H9 (cell line): ENCODE results near the gene CNNM1. TPM values are rescaled to one million over a fixed set of nuclear protein-coding genes. Genes with fewer than 3 reads are reported as not detected.

Experiments used
- DNase-seq: peaks from one replicate; pipeline ENCODE4 v3.0.0-alpha.2; 2017
- H2AFZ ChIP-seq: one replicate; pipeline ENCODE4 v1.6.1; 2013; ENCODE audit warnings: mild to moderate bottlenecking, low read length, control low read depth, moderate library complexity
- H2AK5ac ChIP-seq: 2 replicates; pipeline ENCODE4 v1.6.1; 2013; ENCODE audit warnings: low read length, control low read depth, mixed read lengths; ENCODE audit not compliant: insufficient read length
- H2BK120ac ChIP-seq: one replicate; pipeline ENCODE4 v1.6.1; 2013; ENCODE audit warnings: low read depth, mild to moderate bottlenecking, low read length, control low read depth, inconsistent platforms; ENCODE audit not compliant: poor library complexity, severe bottlenecking
- H2BK12ac ChIP-seq: 2 replicates; pipeline ENCODE4 v1.6.1; 2013; ENCODE audit warnings: low read length, control low read depth, mixed read lengths, low read depth; ENCODE audit not compliant: insufficient read length
- H2BK15ac ChIP-seq: 2 replicates; pipeline ENCODE4 v1.6.1; 2013; ENCODE audit warnings: low read depth, low read length, control low read depth
- H2BK20ac ChIP-seq: one replicate; pipeline ENCODE4 v1.6.1; 2013; ENCODE audit warnings: low read depth, mild to moderate bottlenecking, low read length, control low read depth, inconsistent platforms; ENCODE audit not compliant: poor library complexity, severe bottlenecking
- H2BK5ac ChIP-seq: 2 replicates; pipeline ENCODE4 v1.6.1; 2013; ENCODE audit warnings: low read length, control low read depth, mixed read lengths; ENCODE audit not compliant: insufficient read length
- H3K14ac ChIP-seq: 2 replicates; pipeline ENCODE4 v1.6.1; 2013; ENCODE audit warnings: low read length, control low read depth; ENCODE audit not compliant: insufficient read depth
- H3K18ac ChIP-seq: 2 replicates; pipeline ENCODE4 v1.6.1; 2013; ENCODE audit warnings: low read depth, mild to moderate bottlenecking, mixed read lengths, low read length, control low read depth; ENCODE audit not compliant: insufficient read length
- H3K23ac ChIP-seq: 2 replicates; pipeline ENCODE4 v1.6.1; 2013; ENCODE audit warnings: low read length, control low read depth, mixed read lengths, low read depth; ENCODE audit not compliant: insufficient read length
- H3K23me2 ChIP-seq: 2 replicates; pipeline ENCODE4 v1.6.1; 2013; ENCODE audit warnings: low read depth, mild to moderate bottlenecking, mixed read lengths, low read length, control low read depth; ENCODE audit not compliant: insufficient read length, poor library complexity, severe bottlenecking
- H3K27ac ChIP-seq: 2 replicates; pipeline ENCODE4 v1.5.1; 2013; ENCODE audit warnings: low read length, control low read depth, mixed read lengths, low read depth; ENCODE audit not compliant: insufficient read length
- H3K27me3 ChIP-seq: 2 replicates; pipeline ENCODE4 v1.6.1; 2013; ENCODE audit warnings: low read length, control low read depth, inconsistent platforms; ENCODE audit not compliant: insufficient read depth
- H3K4ac ChIP-seq: 2 replicates; pipeline ENCODE4 v1.6.1; 2013; ENCODE audit warnings: low read depth, mild to moderate bottlenecking, control low read depth, inconsistent platforms, low read length, moderate library complexity
- H3K4me1 ChIP-seq: 2 replicates; pipeline ENCODE4 v1.6.1; 2013; ENCODE audit warnings: low read length, control low read depth, inconsistent platforms; ENCODE audit not compliant: insufficient read depth
- H3K4me2 ChIP-seq: 2 replicates; pipeline ENCODE4 v1.6.1; 2013; ENCODE audit warnings: low read length, control low read depth, mixed read lengths; ENCODE audit not compliant: insufficient read length, insufficient read depth
- H3K56ac ChIP-seq: 2 replicates; pipeline ENCODE4 v1.6.1; 2013; ENCODE audit warnings: low read depth, mild to moderate bottlenecking, mixed read lengths, low read length, control low read depth; ENCODE audit not compliant: insufficient read length
- H3K79me1 ChIP-seq: 2 replicates; pipeline ENCODE4 v1.6.1; 2013; ENCODE audit warnings: low read depth, mild to moderate bottlenecking, moderate library complexity, low read length, control low read depth, inconsistent platforms; ENCODE audit not compliant: insufficient read depth, poor library complexity, severe bottlenecking
- H3K79me2 ChIP-seq: 2 replicates; pipeline ENCODE4 v1.6.1; 2013; ENCODE audit warnings: low read length, control low read depth, inconsistent platforms; ENCODE audit not compliant: insufficient read depth
- H3K9ac ChIP-seq: 2 replicates; pipeline ENCODE4 v1.6.1; 2013; ENCODE audit warnings: low read length, control low read depth, mixed read lengths; ENCODE audit not compliant: insufficient read length; ENCODE audit errors: extremely low read depth
- H3K9me3 ChIP-seq: one replicate; pipeline ENCODE4 v1.6.1; 2013; ENCODE audit warnings: low read depth, low read length, inconsistent platforms; ENCODE audit not compliant: control insufficient read depth
- H3T11ph ChIP-seq: one replicate; pipeline ENCODE4 v1.6.1; 2013; ENCODE audit warnings: mild to moderate bottlenecking, low read length, control low read depth, inconsistent platforms
- H4K20me1 ChIP-seq: one replicate; pipeline ENCODE4 v1.6.1; 2013; ENCODE audit not compliant: control insufficient read depth, insufficient read length, insufficient read depth
- H4K5ac ChIP-seq: 2 replicates; pipeline ENCODE4 v1.6.1; 2013; ENCODE audit warnings: low read depth, mild to moderate bottlenecking, mixed read lengths, low read length, control low read depth; ENCODE audit not compliant: insufficient read length
- H4K8ac ChIP-seq: replicated peaks from 2 replicates; pipeline ENCODE4 v1.6.1; 2013; ENCODE audit warnings: low read length, control low read depth, mixed read lengths, low read depth; ENCODE audit not compliant: insufficient read length
- H4K91ac ChIP-seq: 2 replicates; pipeline ENCODE4 v1.6.1; 2013; ENCODE audit warnings: low read depth, mild to moderate bottlenecking, moderate library complexity, mixed read lengths, low read length, control low read depth; ENCODE audit not compliant: insufficient read length
- H3K27ac Mint-ChIP-seq, 3 experiments: 2 replicates in 2 of 3; 3 replicates in 1 of 3; pipeline ENCODE4 v1.8.0; 2020 to 2021; ENCODE audit warnings: mixed read lengths in 3 of 3, mild to moderate bottlenecking in 1 of 3, moderate library complexity in 1 of 3
- H3K27me3 Mint-ChIP-seq: 2 replicates; pipeline ENCODE4 v1.8.0; 2021; ENCODE audit warnings: low read depth, mild to moderate bottlenecking, moderate library complexity, mixed read lengths
- H3K36me3 Mint-ChIP-seq, 3 experiments: 2 replicates in 2 of 3; 3 replicates in 1 of 3; pipeline ENCODE4 v1.8.0; 2020 to 2021; ENCODE audit warnings: low read depth in 3 of 3, mixed read lengths in 3 of 3; ENCODE audit not compliant: insufficient read depth in 1 of 3
- H3K4me1 Mint-ChIP-seq, 2 experiments: 2 replicates each; pipeline ENCODE4 v1.8.0; 2020; ENCODE audit warnings: mixed read lengths in 2 of 2
- H3K4me3 Mint-ChIP-seq, 2 experiments: 2 replicates in 1 of 2; 3 replicates in 1 of 2; pipeline ENCODE4 v1.8.0; 2020 to 2021; ENCODE audit warnings: mild to moderate bottlenecking in 2 of 2, mixed read lengths in 2 of 2, moderate library complexity in 1 of 2
- H3K9me3 Mint-ChIP-seq, 2 experiments: 2 replicates in 1 of 2; 3 replicates in 1 of 2; pipeline ENCODE4 v1.8.0; 2020; ENCODE audit warnings: mild to moderate bottlenecking in 2 of 2, mixed read lengths in 2 of 2, moderate library complexity in 1 of 2
- total RNA-seq: library from RNA; stranded (reverse); gene quantifications from 2 replicates; pipeline ENCODE4 v1.2.1, GENCODE V29; 2021
- TF ChIP-seq, protein P1 (sequence below): fragments of 200-600 bp; sonication (generic); conservative IDR thresholded peaks from 3 replicates; pipeline ENCODE4 v1.8.0; 2021; ENCODE audit warnings: antibody characterized with exemption, mild to moderate bottlenecking

Gene CNNM1
- total RNA-seq, 1 experiment from 2014 or later, result 0.35 TPM

DNA sequence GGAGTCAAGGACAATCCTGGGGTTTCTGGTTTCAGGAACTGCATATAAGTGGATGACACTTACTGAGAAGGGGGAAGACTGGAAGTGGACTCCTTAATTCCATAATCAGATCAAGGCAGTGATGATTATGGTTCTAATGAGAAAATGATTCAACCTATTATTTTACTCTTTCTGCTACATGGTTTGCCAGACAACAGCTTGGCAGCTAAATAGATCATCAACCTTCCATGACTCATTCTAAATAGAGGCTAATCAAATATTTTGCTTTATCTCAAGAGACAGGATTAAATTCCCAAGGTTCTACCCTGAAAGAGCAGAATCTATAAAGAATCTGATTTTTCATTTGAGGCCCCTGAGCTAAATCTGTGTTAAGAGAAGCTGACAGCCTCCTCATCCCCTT lies 46.3 kb downstream of the CNNM1 start:
- H3K9ac ChIP-seq, result no peak overlapping the region
- H4K20me1 ChIP-seq, result no peaks in the 10 kb centered on the region
- TF ChIP-seq, protein P1, sequence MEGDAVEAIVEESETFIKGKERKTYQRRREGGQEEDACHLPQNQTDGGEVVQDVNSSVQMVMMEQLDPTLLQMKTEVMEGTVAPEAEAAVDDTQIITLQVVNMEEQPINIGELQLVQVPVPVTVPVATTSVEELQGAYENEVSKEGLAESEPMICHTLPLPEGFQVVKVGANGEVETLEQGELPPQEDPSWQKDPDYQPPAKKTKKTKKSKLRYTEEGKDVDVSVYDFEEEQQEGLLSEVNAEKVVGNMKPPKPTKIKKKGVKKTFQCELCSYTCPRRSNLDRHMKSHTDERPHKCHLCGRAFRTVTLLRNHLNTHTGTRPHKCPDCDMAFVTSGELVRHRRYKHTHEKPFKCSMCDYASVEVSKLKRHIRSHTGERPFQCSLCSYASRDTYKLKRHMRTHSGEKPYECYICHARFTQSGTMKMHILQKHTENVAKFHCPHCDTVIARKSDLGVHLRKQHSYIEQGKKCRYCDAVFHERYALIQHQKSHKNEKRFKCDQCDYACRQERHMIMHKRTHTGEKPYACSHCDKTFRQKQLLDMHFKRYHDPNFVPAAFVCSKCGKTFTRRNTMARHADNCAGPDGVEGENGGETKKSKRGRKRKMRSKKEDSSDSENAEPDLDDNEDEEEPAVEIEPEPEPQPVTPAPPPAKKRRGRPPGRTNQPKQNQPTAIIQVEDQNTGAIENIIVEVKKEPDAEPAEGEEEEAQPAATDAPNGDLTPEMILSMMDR, result no peak
- no peak overlapping the region for H2BK120ac ChIP-seq
- H3K56ac ChIP-seq, result no peak overlapping the region
- no peak overlapping the region for H3K27ac Mint-ChIP-seq
- H2AK5ac ChIP-seq, result no peak overlapping the region
- H2BK20ac ChIP-seq, result no peak overlapping the region
- H2BK12ac ChIP-seq, result no peak overlapping the region
- H3K4me1 ChIP-seq, result no peaks in the 10 kb centered on the region
- H3K9me3 Mint-ChIP-seq, result peaks cover 0 to 5% of the 10 kb centered on the region in 2 experiments; a peak in 1 of 5 replicates
- H3K27ac ChIP-seq, result no peak overlapping the region
- no peak overlapping the region for H4K8ac ChIP-seq
- H3K79me1 ChIP-seq, result no peaks in the 10 kb centered on the region
- H3K14ac ChIP-seq, result no peak overlapping the region
- H3K18ac ChIP-seq, result no peak overlapping the region
- H3K79me2 ChIP-seq, result no peaks in the 10 kb centered on the region
- no peak for DNase-seq
- H3K27me3 ChIP-seq, result no peaks in the 10 kb centered on the region
- no peak overlapping the region for H3K23ac ChIP-seq
- H3K4me3 Mint-ChIP-seq, result no peak overlapping the region
- no peak overlapping the region for H4K5ac ChIP-seq
- H3K23me2 ChIP-seq, result no peaks in the 10 kb centered on the region
- peaks cover 0 to 4% of the 10 kb centered on the region in 2 experiments; a peak in 2 of 4 replicates for H3K4me1 Mint-ChIP-seq
- no peaks in the 10 kb centered on the region for H3K9me3 ChIP-seq
- no peak overlapping the region for H4K91ac ChIP-seq
- no peak overlapping the region for H3K4ac ChIP-seq
- H3K27me3 Mint-ChIP-seq, result peaks cover 5% of the 10 kb centered on the region
- H2BK5ac ChIP-seq, result no peak overlapping the region
- no peak overlapping the region for H3K4me2 ChIP-seq
- H3T11ph ChIP-seq, result no peak overlapping the region
- H2BK15ac ChIP-seq, result no peak overlapping the region
- no peaks in the 10 kb centered on the region; a peak in 1 of 7 replicates for H3K36me3 Mint-ChIP-seq
- no peak overlapping the region for H2AFZ ChIP-seq
